Left lobe of liver (tissue), 2 donors: ENCODE data around the gene PTPN7. TPM values are rescaled to one million over a fixed set of nuclear protein-coding genes. Genes with fewer than 3 reads are reported as not detected.
A peak's percentile ranks its signal among the peaks of the same experiment; 100 is the strongest.
"Not testable (repeated sequence)": the region's sequence is repeated elsewhere in the genome, so short reads cannot be mapped to it uniquely, and the experiment has no call there.

Experiments used
- ATAC-seq: fragments of 200-7000 bp; cut with Tn5 transposase; one replicate; pipeline ENCODE4 v1.9.1; 2020; ENCODE audit warnings: mild to moderate bottlenecking, moderate library complexity
- DNase-seq: peaks from one replicate; pipeline ENCODE4 v3.0.0-alpha.2; 2020; ENCODE audit warnings: low spot score
- total RNA-seq: library from RNA; stranded (reverse); gene quantifications from one replicate; pipeline ENCODE4 v1.2.1, GENCODE V29; 2021
- donor health status: DM: no; HTN: no; CAD: no; lungs with moderate emphysema.
- donor health status: DM: no; HTN: yes; CAD: no.

PTPN7 gene
- total RNA-seq, 1 donor from 2014 or later: 0.86 TPM

GRCh38 chr1:202189918-202190715, 29.7 kb upstream of the PTPN7 start:
- ATAC-seq: peak; percentile 54

GRCh38 chr1:202189001-202189790, 28.8 kb upstream of the PTPN7 start:
- peak; percentile 69 for ATAC-seq
- peak; percentile 73 for DNase-seq

More at GRCh38 chr1:202189918-202190715, 29.7 kb upstream of the PTPN7 start:
- DNase-seq: no peak

DNA sequence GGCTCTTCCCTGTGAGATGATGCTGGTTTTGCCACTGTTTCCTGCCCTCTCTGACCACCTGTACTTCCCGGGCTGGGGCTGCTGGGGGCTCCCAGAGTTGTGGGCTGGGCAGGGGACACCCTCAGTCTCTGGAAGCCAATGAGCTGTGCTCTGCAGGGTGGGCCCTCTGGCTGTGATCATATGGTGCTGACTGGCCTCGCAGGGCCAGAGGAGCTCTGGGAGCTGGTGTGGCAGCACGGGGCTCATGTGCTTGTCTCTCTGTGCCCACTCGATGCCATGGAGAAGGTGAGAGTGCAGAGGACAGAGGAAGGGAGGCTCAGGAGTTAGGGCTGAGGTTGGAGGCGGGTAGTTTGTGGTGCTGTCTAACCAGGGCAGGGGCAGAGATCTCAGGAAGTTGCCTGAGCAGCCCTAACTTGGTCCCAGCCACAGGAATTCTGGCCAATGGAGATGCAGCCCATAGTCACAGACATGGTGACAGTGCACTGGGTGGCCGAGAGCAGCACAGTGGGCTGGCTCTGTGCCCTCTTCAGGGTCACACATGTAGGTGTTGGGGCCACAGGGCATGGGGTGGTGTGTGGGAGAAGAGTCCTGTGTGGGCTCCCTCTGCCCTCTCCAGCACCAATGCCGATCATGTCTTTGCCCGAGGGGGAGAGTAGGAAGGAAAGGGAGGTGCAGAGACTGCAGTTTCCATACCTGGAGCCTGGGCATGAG, 27.4 kb upstream of the PTPN7 start:
- no peak for ATAC-seq

DNA sequence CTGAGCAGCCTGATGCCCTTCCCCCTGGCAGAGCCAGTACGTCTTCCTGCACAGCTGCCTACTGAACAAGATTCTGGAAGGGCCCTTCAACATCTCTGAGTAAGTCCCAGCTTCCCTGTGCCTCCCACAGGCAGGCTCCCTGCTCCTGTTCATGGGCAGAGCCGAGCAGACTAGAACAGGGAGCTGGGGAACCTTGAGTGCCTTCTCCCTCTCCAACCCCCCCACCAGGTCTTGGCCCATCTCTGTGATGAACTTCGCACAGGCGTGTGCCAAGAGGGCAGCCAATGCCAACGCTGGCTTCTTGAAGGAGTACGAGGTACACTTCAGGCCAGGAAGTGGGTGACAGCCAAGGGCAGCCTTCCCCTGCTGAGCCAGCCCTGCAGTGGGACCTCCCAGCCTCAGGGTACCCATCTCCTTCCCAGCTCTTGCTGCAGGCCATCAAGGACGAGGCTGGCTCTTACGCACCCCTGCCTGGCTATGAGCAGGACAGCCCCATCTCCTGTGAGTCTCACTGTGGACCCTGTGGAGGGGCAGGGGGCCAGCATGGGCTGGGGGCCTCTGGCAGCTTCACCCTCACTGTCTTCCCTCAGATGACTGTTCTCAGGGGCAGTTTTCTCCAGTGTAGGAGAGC, 26.8 kb upstream of the PTPN7 start:
- DNase-seq: no peak
- no peak for ATAC-seq

More for the DNA sequence above, 27.4 kb upstream of the PTPN7 start:
- no peak for DNase-seq

DNA sequence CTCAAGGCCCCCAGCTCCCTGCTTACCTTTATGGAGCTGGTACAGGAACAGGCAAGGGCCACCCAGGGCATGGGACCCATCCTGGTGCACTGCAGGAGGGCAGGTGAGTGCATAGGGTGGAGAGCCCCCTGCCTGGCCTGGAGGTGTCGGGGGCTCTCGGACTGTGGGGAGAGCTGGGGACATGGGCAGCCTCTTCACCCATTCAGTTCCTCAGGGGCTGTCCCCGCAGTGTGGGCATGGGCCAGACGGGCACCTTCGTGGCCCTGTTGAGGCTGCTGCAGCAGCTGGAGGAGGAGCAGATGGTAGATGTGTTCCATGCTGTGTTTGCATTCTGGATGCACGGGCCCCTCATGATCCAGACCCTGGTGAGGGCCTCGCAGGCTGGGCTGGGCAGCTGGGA, 25.9 kb upstream of the PTPN7 start:
- no peak for DNase-seq
- no peak for ATAC-seq

DNA sequence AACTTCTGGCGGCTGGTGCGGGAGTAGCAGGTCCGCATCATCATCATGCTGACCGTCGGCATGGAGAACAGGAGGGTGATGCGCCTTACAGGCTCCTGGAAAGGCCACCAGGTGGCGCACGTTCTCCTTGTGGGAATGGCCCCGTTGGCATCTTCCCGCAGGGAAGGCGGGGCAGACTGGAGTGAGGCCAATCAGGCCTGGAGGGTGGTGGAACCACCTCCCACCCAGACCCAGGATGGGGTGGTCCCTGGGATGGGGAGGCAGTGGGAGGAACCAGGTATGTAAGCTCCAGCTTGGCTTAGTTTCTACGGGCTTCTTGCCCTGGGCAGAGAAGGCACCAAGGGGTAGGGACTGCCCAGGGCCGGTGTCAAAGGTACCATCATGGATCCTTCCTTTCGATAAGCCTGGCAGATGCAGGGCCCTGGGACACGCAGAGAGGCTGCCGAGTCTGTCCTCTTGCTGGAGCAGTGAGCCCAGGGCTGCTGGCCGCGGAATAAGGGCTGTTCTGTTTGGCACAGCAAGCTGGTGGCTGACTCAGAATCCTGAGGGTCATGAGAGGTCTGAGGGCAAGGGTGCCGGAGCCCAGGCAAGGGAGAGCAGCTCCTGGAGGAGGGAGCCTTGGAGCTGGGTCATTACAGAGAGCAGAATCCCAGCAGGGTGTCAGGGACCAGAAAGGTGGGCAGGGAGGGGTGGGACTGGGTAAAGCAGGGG, 24.5 kb upstream of the PTPN7 start:
- DNase-seq: peak; percentile 73
- ATAC-seq: peak; percentile 81

- ATAC-seq (no peak), DNase-seq (no peak)
These were observed 21.9 kb upstream of the PTPN7 start for GRCh38 chr1:202182040-202182877.

DNA sequence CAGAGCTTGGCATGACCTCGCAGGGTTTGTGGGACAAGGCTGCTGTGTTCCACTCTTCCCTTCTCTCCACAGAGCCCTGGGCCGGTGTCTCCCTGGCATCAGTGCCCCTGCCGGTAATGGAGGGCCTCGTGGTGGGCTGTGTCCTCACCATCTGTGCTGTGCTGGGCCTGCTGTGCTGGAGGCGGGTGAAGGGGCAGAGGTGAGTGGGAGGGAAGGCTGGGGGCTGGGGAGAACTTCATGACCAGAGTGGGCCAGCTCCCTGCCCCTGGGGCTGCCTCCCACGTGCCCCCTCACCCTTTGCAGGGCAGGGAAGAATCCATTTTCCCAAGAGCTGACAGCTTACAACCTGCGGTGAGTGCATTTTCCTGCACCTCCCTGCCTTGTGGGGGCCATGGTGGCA, 21.2 kb upstream of the PTPN7 start:
- DNase-seq (no peak), ATAC-seq (no peak)

DNA sequence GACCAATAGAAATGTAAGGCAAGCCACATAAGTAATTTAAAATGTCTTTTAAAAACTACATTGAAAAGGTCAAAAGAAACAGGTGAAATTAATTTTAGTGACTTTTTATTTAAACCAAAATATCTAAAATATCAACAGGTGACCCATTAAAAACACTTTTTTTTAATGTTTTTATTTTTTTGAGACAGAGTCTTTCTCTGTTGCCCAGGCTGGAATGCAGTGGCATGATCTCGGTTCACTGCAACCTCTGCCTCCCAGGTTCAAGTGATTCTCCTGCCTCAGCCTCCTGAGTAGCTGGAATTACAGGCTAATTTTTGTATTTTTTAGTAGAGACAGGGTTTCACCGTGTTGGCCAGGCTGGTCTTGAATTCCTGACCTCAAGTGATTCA, 20.3 kb upstream of the PTPN7 start:
- not testable (repeated sequence) for ATAC-seq, DNase-seq

- DNase-seq: no peak
- ATAC-seq: no peak
These were observed 19.7 kb upstream of the PTPN7 start for GRCh38 chr1:202179828-202180750.

DNA sequence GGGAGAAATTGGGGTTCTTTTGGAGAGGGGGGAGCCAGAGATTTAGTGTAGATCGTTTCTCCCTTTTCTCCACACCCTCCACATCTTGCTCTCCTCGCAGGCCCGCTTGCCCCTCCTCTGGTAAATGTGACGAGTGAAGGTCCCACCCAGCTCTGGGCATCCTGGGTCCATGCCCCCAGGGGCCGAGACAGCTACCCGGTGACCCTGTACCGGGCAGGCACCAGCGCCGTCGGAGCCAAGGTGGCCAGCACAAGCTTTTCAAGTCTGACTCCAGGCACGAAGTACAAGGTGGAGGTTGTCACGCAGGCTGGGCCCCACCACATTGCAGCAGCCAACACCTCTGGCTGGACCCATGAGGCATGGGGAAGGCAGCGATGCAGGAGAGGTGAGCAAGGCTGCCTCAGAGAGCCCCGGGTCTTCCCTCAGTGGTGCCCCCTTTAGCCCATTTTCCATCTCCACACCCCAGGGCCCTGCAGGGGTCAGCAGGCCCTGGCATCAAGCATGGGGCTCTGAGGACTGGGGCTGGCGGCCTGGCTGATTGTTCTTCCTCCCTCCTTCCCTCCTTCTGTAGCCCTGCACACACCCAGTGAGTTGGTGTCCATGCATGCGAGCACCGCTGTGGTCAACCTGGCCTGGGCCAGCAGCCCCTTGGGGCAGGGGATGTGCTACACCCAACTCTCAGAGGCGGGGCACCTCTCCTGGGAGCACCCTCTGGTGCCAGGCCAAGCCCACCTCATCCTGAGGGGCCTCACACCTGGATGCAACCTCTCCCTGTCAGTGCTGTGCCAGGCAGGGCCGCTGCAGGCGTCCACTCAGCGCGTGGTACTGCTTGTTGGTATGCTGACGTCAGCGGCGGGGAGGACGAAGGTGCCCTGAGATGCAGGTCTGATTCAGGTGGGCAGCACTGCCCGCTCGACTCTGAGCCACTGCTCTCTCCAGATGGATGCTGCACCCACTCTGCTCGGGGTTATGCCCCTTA, 16.8 kb upstream of the PTPN7 start:
- no peak for ATAC-seq
- no peak for DNase-seq

DNA sequence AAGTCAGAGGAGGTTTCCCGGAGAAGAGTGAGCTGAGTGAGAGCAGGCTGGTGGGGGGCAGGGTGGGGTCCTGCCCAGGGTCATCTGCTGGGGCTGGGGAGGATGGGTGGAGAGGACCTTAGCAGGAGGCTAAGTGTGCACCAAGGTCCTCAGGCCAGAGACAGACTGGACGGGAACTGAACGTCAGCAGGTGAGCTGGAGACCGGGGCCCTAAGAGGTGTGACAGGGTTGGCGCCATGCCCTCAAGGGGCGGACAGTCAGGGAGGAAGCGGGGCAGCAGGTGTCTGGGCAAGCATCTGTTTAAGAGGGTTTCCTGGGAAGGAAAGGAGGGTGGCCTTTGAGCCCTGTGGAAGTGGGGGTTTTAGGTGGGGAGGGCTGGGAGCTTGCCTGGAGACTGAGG, 13.6 kb upstream of the PTPN7 start:
- no peak for DNase-seq

GRCh38 chr1:202172015-202172355, 11.6 kb upstream of the PTPN7 start:
- ATAC-seq: peak; percentile 63
- no peak for DNase-seq

More for the DNA sequence above, 13.6 kb upstream of the PTPN7 start:
- no peak for ATAC-seq

- no peak for DNase-seq
- peak; percentile 80 for ATAC-seq
These were observed 11.1 kb upstream of the PTPN7 start for GRCh38 chr1:202171292-202172014.

GRCh38 chr1:202170726-202171125, 10.3 kb upstream of the PTPN7 start:
- ATAC-seq (no peak), DNase-seq (no peak)

- DNase-seq (no peak), ATAC-seq (no peak)
These were observed 8.5 kb upstream of the PTPN7 start for GRCh38 chr1:202168861-202169260.
